ENCODE results near the gene SLC8A1. TPM values are rescaled to one million over a fixed set of nuclear protein-coding genes. Genes with fewer than 3 reads are reported as not detected.

SLC8A1 gene
- total and polyA plus RNA-seq, 2 donors: 0.46 to 20.4 TPM

DNA sequence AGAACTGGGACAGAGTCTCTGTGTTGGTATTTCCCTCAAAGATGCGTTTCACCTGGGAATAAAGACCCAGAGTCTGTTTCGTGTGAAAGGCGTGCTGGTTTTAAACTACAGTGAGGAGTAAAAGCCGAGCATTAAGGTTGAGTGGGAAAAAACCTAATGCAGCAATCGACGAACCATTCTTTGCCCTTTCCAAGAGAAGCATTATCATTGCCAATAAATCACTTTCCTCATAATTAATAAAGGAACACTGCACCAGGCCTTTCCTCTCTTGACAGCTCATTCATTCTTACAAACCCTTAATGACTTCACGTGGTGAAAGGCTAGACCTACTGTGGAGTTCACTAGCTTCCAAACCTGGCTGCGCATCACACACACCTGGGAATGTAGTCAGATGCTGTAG lies 896 bp upstream of the SLC8A1 start:
- H3K4me3 ChIP-seq (ENCODE audit: low read length in 2 of 2): peak overlapping the region in 1 of 2 donors; percentile 45
- H3K36me3 ChIP-seq (ENCODE audit: control insufficient read depth in 2 of 2, insufficient read depth in 2 of 2, low read length in 1 of 2): no peaks in the 10 kb centered on the region
- H3K4me1 ChIP-seq (ENCODE audit: control insufficient read depth in 2 of 2, insufficient read depth in 2 of 2, low read length in 2 of 2): peaks cover 6 to 22% of the 10 kb centered on the region in 2 donors
- H3K9me3 ChIP-seq (ENCODE audit: control insufficient read depth in 2 of 2, insufficient read depth in 1 of 2, low read length in 1 of 2): no peaks in the 10 kb centered on the region
- WGBS: 92% methylated on average over 8 of the region's 8 CpGs
- no peak overlapping the region for H3K27ac ChIP-seq (ENCODE audit: low read depth in 1 of 2, low read length in 1 of 2)
- H3K27me3 ChIP-seq (ENCODE audit: control insufficient read depth in 2 of 2, insufficient read depth in 1 of 2, low read length in 1 of 2): peaks cover 0 to 34% of the 10 kb centered on the region in 2 donors
- no peak for DNase-seq (ENCODE audit: low read depth in 6 of 9, low spot score in 9 of 9)

DNA sequence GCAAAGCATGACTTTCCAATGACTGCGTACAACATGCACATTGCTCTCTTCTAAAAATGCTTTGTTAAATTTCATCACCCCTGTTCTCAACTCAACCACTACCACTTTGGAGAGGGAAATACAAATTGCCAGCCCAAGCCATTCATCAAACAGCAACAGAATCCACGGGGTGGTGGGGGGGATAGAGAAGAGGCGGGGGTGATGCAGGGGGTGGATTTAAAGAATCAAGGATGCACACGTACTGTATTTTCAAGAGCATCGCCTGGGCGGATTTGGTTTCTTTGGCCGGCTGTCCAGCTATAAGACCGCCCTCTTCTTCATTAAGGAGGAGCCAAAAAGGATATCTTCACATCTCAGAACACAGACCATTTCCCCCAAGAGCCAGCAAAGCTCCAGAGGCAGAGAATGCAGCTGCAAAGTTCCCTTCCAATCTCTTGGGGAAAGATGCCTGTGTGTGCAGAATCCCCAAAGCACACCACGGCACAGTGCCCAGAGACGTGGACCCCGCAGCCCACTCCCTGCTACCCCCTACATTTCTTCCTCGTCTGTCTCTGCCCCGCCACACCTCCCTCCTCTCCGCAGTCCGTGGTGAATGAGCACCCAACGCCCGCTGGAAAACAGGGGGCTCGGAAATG lies 977 bp downstream of the SLC8A1 start:
- 5% methylated on average over 18 of the region's 18 CpGs for WGBS
- peak in 4 of 9 donors; percentile 3 to 40 (median 20) for DNase-seq (ENCODE audit: low read depth in 6 of 9, low spot score in 9 of 9)

DNA sequence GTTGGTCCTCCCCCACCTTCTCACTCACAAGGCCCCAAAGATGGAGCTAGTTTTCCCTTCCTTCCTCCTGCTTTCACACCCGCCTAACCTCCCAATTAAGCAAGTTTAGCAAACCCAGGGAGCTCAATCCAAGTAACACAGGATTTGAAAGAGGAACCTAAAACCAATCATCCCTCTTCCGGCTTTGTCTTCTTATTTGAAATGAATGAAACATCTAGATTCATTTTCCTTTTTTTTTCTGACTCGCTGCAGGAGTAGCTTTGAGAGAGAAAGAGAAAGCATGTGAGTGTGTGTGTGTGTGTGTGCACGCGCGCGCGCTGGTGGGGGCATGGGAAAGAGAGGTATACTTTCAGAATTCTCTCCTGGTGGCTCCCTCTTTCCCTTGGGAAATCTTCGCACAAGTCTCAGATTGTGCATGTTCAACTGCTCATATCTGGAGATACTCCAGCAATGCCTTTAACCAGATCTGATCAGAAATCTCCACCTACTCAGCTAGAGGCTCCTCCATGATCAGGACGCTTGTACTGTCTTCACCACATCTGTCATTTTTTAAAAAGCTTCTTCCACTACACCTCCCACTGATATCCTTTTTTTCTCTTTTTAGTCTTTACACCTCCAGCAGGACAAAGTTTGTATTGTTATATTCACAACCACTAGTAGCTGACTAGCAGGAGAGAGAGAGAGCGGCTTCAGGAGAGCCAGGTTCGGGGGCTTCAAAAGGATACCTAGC lies 1.7 kb downstream of the SLC8A1 start:
- DNase-seq (ENCODE audit: low read depth in 6 of 9, low spot score in 9 of 9): peak in 7 of 9 donors; percentile 11 to 73 (median 30)
- Histone ChIP-seq H3K27ac (ENCODE audit: low read depth in 1 of 2, low read length in 1 of 2) (peak overlapping the region in 1 of 2 donors; percentile 26), H3K36me3 (ENCODE audit: control insufficient read depth in 2 of 2, insufficient read depth in 2 of 2, low read length in 1 of 2) (no peaks in the 10 kb centered on the region), H3K9me3 (ENCODE audit: control insufficient read depth in 2 of 2, insufficient read depth in 1 of 2, low read length in 1 of 2) (no peaks in the 10 kb centered on the region), H3K27me3 (ENCODE audit: control insufficient read depth in 2 of 2, insufficient read depth in 1 of 2, low read length in 1 of 2) (peaks cover 0 to 34% of the 10 kb centered on the region in 2 donors), H3K4me3 (ENCODE audit: low read length in 2 of 2) (peak overlapping the region; percentile 55 to 68), H3K4me1 (ENCODE audit: control insufficient read depth in 2 of 2, insufficient read depth in 2 of 2, low read length in 2 of 2) (peaks cover 6 to 22% of the 10 kb centered on the region in 2 donors)
- 24% methylated on average over 12 of the region's 12 CpGs for WGBS

More for the DNA sequence above, 977 bp downstream of the SLC8A1 start:
- Histone ChIP-seq H3K4me1 (ENCODE audit: control insufficient read depth in 2 of 2, insufficient read depth in 2 of 2, low read length in 2 of 2) (peaks cover 6 to 22% of the 10 kb centered on the region in 2 donors), H3K27me3 (ENCODE audit: control insufficient read depth in 2 of 2, insufficient read depth in 1 of 2, low read length in 1 of 2) (peaks cover 0 to 34% of the 10 kb centered on the region in 2 donors), H3K9me3 (ENCODE audit: control insufficient read depth in 2 of 2, insufficient read depth in 1 of 2, low read length in 1 of 2) (no peaks in the 10 kb centered on the region), H3K36me3 (ENCODE audit: control insufficient read depth in 2 of 2, insufficient read depth in 2 of 2, low read length in 1 of 2) (no peaks in the 10 kb centered on the region), H3K27ac (ENCODE audit: low read depth in 1 of 2, low read length in 1 of 2) (peak overlapping the region in 1 of 2 donors; percentile 39), H3K4me3 (ENCODE audit: low read length in 2 of 2) (peak overlapping the region; percentile 55 to 68)

DNA sequence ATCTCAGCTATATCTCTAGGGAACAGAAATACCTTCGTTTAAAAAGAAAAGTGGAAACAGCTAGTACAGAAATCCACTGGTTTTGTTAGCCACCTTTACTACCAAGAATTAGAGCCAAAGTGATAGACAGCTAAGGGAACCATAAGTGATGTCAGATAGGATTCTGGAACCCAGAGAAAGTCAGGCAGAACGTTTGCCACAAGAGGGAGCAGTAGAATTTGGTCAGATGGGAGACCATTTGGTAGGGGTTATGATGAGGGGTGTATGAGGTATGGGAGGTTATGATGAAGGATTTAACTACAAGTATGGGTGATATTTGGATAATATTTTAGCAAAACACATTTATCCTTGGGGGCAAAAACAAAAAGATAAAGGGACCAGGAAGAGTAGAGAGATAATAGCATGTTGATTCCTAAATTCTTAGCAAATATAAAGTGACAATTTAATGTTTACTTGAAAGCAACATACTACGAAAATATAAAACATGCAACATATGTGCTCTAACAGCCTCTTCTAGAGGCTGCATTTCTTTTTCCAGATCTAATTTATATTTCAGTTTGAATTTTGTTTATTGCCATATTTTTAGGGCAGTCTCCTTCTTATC lies 3.3 kb downstream of the SLC8A1 start:
- Histone ChIP-seq H3K36me3 (ENCODE audit: control insufficient read depth in 2 of 2, insufficient read depth in 2 of 2, low read length in 1 of 2) (no peaks in the 10 kb centered on the region), H3K9me3 (ENCODE audit: control insufficient read depth in 2 of 2, insufficient read depth in 1 of 2, low read length in 1 of 2) (no peaks in the 10 kb centered on the region), H3K4me1 (ENCODE audit: control insufficient read depth in 2 of 2, insufficient read depth in 2 of 2, low read length in 2 of 2) (peaks cover 6 to 22% of the 10 kb centered on the region in 2 donors), H3K27me3 (ENCODE audit: control insufficient read depth in 2 of 2, insufficient read depth in 1 of 2, low read length in 1 of 2) (peaks cover 0 to 34% of the 10 kb centered on the region in 2 donors), H3K27ac (ENCODE audit: low read depth in 1 of 2, low read length in 1 of 2) (no peak overlapping the region), H3K4me3 (ENCODE audit: low read length in 2 of 2) (no peak overlapping the region)
- 45% methylated on average over 3 of the region's 3 CpGs for WGBS
- DNase-seq (ENCODE audit: low read depth in 6 of 9, low spot score in 9 of 9): peak in 7 of 9 donors; percentile 13 to 75 (median 34)

DNA sequence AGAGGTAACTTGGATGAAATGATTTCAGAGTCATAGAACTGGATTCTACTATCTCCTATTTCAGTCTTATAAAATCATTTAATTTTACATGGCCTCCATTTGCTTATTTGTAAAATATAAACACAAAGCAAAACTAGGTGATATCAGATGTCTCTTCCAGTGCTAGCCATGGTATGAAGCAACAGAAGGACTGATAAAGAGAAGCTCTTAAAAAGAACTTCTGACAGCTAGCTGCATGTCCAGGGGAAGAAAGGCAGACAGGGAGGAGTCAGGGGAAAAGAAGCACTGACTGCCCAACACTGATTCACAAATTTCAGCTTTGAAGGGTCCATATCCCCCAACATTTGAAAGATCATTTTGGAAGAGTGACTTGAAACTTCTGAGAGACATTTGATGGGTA lies 6.4 kb downstream of the SLC8A1 start:
- Histone ChIP-seq H3K27ac (ENCODE audit: low read depth in 1 of 2, low read length in 1 of 2) (no peak overlapping the region), H3K4me3 (ENCODE audit: low read length in 2 of 2) (no peak overlapping the region), H3K27me3 (ENCODE audit: control insufficient read depth in 2 of 2, insufficient read depth in 1 of 2, low read length in 1 of 2) (peaks cover 0 to 7% of the 10 kb centered on the region in 2 donors), H3K9me3 (ENCODE audit: control insufficient read depth in 2 of 2, insufficient read depth in 1 of 2, low read length in 1 of 2) (no peaks in the 10 kb centered on the region), H3K36me3 (ENCODE audit: control insufficient read depth in 2 of 2, insufficient read depth in 2 of 2, low read length in 1 of 2) (no peaks in the 10 kb centered on the region), H3K4me1 (ENCODE audit: control insufficient read depth in 2 of 2, insufficient read depth in 2 of 2, low read length in 2 of 2) (peaks cover 3% of the 10 kb centered on the region in 2 donors)
- no peak for DNase-seq (ENCODE audit: low read depth in 6 of 9, low spot score in 9 of 9)

DNA sequence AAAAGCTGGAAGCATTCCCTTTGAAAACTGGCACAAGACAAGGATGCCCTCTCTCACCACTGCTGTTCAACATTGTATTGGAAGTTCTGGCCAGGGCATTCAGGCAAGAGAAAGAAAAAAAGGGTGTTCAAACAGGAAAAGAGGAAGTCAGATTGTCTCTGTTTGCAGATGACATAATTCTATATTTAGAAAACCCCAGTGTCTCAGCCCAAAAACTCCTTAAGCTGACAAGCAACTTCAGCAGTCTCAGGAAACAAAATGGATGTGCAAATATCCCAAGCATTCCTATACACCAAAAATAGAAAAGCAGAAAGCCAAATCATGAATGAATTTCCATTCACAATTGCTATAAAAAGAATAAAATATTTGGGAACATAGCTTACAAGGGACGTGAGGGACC lies 11.1 kb downstream of the SLC8A1 start:
- 86% methylated on average over 1 of the region's 1 CpG for WGBS
- Histone ChIP-seq H3K4me3 (ENCODE audit: low read length in 2 of 2) (no peak overlapping the region), H3K36me3 (ENCODE audit: control insufficient read depth in 2 of 2, insufficient read depth in 2 of 2, low read length in 1 of 2) (no peaks in the 10 kb centered on the region), H3K27ac (ENCODE audit: low read depth in 1 of 2, low read length in 1 of 2) (no peak overlapping the region), H3K27me3 (ENCODE audit: control insufficient read depth in 2 of 2, insufficient read depth in 1 of 2, low read length in 1 of 2) (no peaks in the 10 kb centered on the region), H3K9me3 (ENCODE audit: control insufficient read depth in 2 of 2, insufficient read depth in 1 of 2, low read length in 1 of 2) (no peaks in the 10 kb centered on the region), H3K4me1 (ENCODE audit: control insufficient read depth in 2 of 2, insufficient read depth in 2 of 2, low read length in 2 of 2) (no peaks in the 10 kb centered on the region)
- DNase-seq (ENCODE audit: low read depth in 6 of 9, low spot score in 9 of 9): no peak

DNA sequence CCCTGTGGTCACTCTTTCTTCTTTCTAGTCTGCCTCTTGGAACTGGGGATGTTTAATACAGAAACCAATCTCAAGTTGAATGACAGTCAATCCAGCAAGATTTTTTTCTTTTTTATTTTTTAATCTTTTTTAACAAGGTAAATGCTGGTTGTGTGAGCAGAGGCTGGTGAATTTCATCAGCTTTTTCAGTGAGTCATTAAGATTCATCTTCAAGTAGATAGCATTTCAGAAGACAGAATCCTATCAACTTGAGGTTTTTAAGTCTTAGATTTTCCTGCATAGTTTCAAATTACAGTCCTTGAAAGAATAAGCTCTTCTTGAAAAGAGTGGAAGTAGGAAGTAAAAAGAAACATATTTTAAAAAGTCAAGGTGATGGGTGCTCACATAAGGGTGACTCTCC lies 12.4 kb downstream of the SLC8A1 start:
- no peak overlapping the region for H3K4me3 ChIP-seq (ENCODE audit: low read length in 2 of 2)

DNA sequence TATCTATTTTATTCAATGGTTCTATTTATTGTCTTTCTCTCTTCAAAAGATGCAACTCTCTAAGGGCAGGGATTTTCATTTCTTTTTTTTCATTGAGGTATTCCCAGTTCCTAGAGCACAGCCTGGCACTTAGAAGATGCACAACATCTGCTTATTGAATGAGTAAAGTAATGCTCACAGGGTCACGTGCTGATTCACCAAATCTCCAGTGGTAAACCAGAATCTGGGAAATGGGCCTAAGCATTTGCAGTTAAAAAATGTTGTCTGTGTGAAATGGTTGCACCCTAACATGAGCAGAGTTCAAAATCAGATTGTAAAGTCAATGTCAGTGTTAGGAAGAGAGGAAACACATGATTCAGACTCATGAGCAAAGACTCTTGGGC lies 15.8 kb downstream of the SLC8A1 start:
- H3K27me3 ChIP-seq (ENCODE audit: control insufficient read depth in 2 of 2, insufficient read depth in 1 of 2, low read length in 1 of 2): no peaks in the 10 kb centered on the region
- H3K4me3 ChIP-seq (ENCODE audit: low read length in 2 of 2): no peak overlapping the region
- DNase-seq (ENCODE audit: low read depth in 6 of 9, low spot score in 9 of 9): no peak
- H3K9me3 ChIP-seq (ENCODE audit: control insufficient read depth in 2 of 2, insufficient read depth in 1 of 2, low read length in 1 of 2): no peaks in the 10 kb centered on the region
- no peaks in the 10 kb centered on the region for H3K4me1 ChIP-seq (ENCODE audit: control insufficient read depth in 2 of 2, insufficient read depth in 2 of 2, low read length in 2 of 2)
- no peaks in the 10 kb centered on the region for H3K36me3 ChIP-seq (ENCODE audit: control insufficient read depth in 2 of 2, insufficient read depth in 2 of 2, low read length in 1 of 2)
- 97% methylated on average over 1 of the region's 1 CpG for WGBS
- no peak overlapping the region for H3K27ac ChIP-seq (ENCODE audit: low read depth in 1 of 2, low read length in 1 of 2)

More for the DNA sequence above, 12.4 kb downstream of the SLC8A1 start:
- Histone ChIP-seq H3K27me3 (ENCODE audit: control insufficient read depth in 2 of 2, insufficient read depth in 1 of 2, low read length in 1 of 2) (no peaks in the 10 kb centered on the region), H3K9me3 (ENCODE audit: control insufficient read depth in 2 of 2, insufficient read depth in 1 of 2, low read length in 1 of 2) (no peaks in the 10 kb centered on the region), H3K36me3 (ENCODE audit: control insufficient read depth in 2 of 2, insufficient read depth in 2 of 2, low read length in 1 of 2) (no peaks in the 10 kb centered on the region), H3K27ac (ENCODE audit: low read depth in 1 of 2, low read length in 1 of 2) (no peak overlapping the region), H3K4me1 (ENCODE audit: control insufficient read depth in 2 of 2, insufficient read depth in 2 of 2, low read length in 2 of 2) (no peaks in the 10 kb centered on the region)
- DNase-seq (ENCODE audit: low read depth in 6 of 9, low spot score in 9 of 9): no peak

DNA sequence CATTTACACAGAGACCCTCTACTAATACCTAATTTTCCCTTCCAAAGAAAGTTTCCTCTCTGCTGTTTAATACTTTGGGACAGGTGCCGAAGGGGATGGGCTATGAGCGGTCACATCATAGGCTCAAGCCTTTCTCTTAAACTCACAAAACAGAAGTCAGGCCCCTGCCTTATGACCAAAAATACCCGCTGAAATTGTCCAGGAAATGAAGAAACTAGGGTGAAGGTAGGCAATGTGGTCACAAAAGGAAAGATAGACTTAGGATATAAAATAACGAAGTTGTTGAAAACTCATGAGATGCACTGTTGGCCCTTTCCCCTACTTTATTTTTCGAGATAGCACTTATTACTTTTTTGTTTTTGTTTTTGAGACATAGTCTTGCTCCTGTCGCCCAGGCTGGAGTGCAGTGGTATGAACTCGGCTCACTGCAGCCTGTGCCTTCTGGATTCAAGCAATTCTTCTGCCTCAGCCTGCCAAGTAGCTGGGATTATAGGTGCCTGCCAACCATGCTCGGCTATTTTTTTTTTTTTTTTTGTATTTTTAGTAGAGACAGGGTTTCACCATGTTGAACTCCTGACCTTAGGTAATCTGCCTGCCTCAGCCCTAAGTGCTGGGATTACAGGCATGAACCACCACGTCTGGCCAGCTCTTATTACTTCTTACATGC lies 16.3 kb downstream of the SLC8A1 start:
- no peaks in the 10 kb centered on the region for H3K27me3 ChIP-seq (ENCODE audit: control insufficient read depth in 2 of 2, insufficient read depth in 1 of 2, low read length in 1 of 2)
- WGBS: 96% methylated on average over 9 of the region's 9 CpGs
- H3K36me3 ChIP-seq (ENCODE audit: control insufficient read depth in 2 of 2, insufficient read depth in 2 of 2, low read length in 1 of 2): no peaks in the 10 kb centered on the region
- no peak overlapping the region for H3K27ac ChIP-seq (ENCODE audit: low read depth in 1 of 2, low read length in 1 of 2)
- no peak overlapping the region for H3K4me3 ChIP-seq (ENCODE audit: low read length in 2 of 2)
- no peak for DNase-seq (ENCODE audit: low read depth in 6 of 9, low spot score in 9 of 9)
- H3K9me3 ChIP-seq (ENCODE audit: control insufficient read depth in 2 of 2, insufficient read depth in 1 of 2, low read length in 1 of 2): no peaks in the 10 kb centered on the region
- H3K4me1 ChIP-seq (ENCODE audit: control insufficient read depth in 2 of 2, insufficient read depth in 2 of 2, low read length in 2 of 2): no peaks in the 10 kb centered on the region

All from thymus (tissue), 11 donors.